ENCODE measurements around the gene MAP4K1. TPM values are rescaled to one million over a fixed set of nuclear protein-coding genes. Genes with fewer than 3 reads are reported as not detected.

The MAP4K1 gene
- total RNA-seq, 2 experiments from 2014 or later: 337 to 497 TPM

- no peak overlapping the region for H3K4me3 Mint-ChIP-seq
- DNase-seq: no peak
- ATAC-seq: no peak
- H3K4me1 Mint-ChIP-seq: peaks cover 45% of the 10 kb centered on the region
- H3K27me3 Mint-ChIP-seq: no peaks in the 10 kb centered on the region
- no peaks in the 10 kb centered on the region for H3K9me3 Mint-ChIP-seq (ENCODE audit: low read depth)
- CTCF ChIA-PET: interaction anchor here (1.2 to 1.3 kb wide), 2 partner anchors 27 to 92 kb away, joined by 3 read pairs; no protein-coding TSS in a partner anchor
- peaks cover 11% of the 10 kb centered on the region for H3K36me3 Mint-ChIP-seq
- no peak overlapping the region for H3K27ac Mint-ChIP-seq
Observed at GRCh38 chr19:38542040-38542439, 75.7 kb downstream of the MAP4K1 start.

GRCh38 chr19:38539751-38540150 is 78.0 kb downstream of the MAP4K1 start:
- H3K4me1 Mint-ChIP-seq: peaks cover 40% of the 10 kb centered on the region
- no peak overlapping the region for H3K4me3 Mint-ChIP-seq
- peak overlapping the region; percentile 94 for H3K27ac Mint-ChIP-seq
- peaks cover 25% of the 10 kb centered on the region for H3K36me3 Mint-ChIP-seq
- peaks cover 4% of the 10 kb centered on the region for H3K27me3 Mint-ChIP-seq
- H3K9me3 Mint-ChIP-seq (ENCODE audit: low read depth): peaks cover 12% of the 10 kb centered on the region
- CTCF ChIA-PET: interaction anchor here (0.7 to 2.0 kb wide), 5 partner anchors 13 to 230 kb away, joined by 3 to 13 read pairs (median 3); partner anchors contain the start of gene FAM98C
- ATAC-seq (no peak), DNase-seq (no peak)

- peak; percentile 91 for ATAC-seq
- Mint-ChIP-seq H3K36me3 (peaks cover 31% of the 10 kb centered on the region), H3K4me1 (peaks cover 32% of the 10 kb centered on the region), H3K9me3 (ENCODE audit: low read depth) (peaks cover 13% of the 10 kb centered on the region), H3K4me3 (peak overlapping the region; percentile 15), H3K27me3 (peaks cover 9% of the 10 kb centered on the region), H3K27ac (peak overlapping the region; percentile 94)
- CTCF ChIA-PET: interaction anchor here (0.7 to 2.0 kb wide), 13 partner anchors 13 to 392 kb away, joined by 3 to 13 read pairs (median 3); partner anchors contain the start of genes EIF3K, FAM98C, MRPS12 and SARS2
- DNase-seq: peak; percentile 62
Observed at GRCh38 chr19:38538793-38539528, 78.8 kb downstream of the MAP4K1 start.

- DNase-seq: no peak
- H3K36me3 Mint-ChIP-seq: peaks cover 32% of the 10 kb centered on the region
- peaks cover 29% of the 10 kb centered on the region for H3K4me1 Mint-ChIP-seq
- H3K27ac Mint-ChIP-seq: peak overlapping the region; percentile 94
- no peak for ATAC-seq
- H3K27me3 Mint-ChIP-seq: peaks cover 11% of the 10 kb centered on the region
- CTCF ChIA-PET: interaction anchor here (0.6 to 2.0 kb wide), 10 partner anchors 14 to 350 kb away, joined by 3 to 13 read pairs (median 6); partner anchors contain the start of genes EIF3K and FAM98C
- H3K9me3 Mint-ChIP-seq (ENCODE audit: low read depth): peaks cover 13% of the 10 kb centered on the region
- H3K4me3 Mint-ChIP-seq: peak overlapping the region; percentile 15
Observed at GRCh38 chr19:38538386-38538785, 79.4 kb downstream of the MAP4K1 start.

Other genes with a start within 250 kb of the MAP4K1 start
- 100 to 1,000 TPM; 164 to 204 TPM for gene PSMD8, start 243.4 kb downstream of the MAP4K1 start, total RNA-seq
- not detected for gene GGN, start 229.9 kb downstream of the MAP4K1 start, total RNA-seq
- under 1 TPM; 0.84 to 0.93 TPM for gene SPRED3, start 229.3 kb downstream of the MAP4K1 start, total RNA-seq
- gene FAM98C, start 214.9 kb downstream of the MAP4K1 start, total RNA-seq: 10 to 100 TPM; 22.4 to 24.1 TPM
- 1 to 10 TPM; 1.4 to 1.6 TPM for gene RASGRP4, start 191.7 kb downstream of the MAP4K1 start, total RNA-seq
- 1 to 10 TPM; 1.5 to 1.6 TPM for gene RYR1, start 184.3 kb downstream of the MAP4K1 start, total RNA-seq
- gene EIF3K, start 1.2 kb upstream of the MAP4K1 start, total RNA-seq: 100 to 1,000 TPM; 281 to 308 TPM
- 100 to 1,000 TPM; 413 to 433 TPM for gene ACTN4, start 29.7 kb upstream of the MAP4K1 start, total RNA-seq
- 10 to 100 TPM in 1 of 2 experiments, 1 to 10 TPM in 1; 8.4 to 17.5 TPM for gene CAPN12, start 126.5 kb upstream of the MAP4K1 start, total RNA-seq
- gene LGALS7, start 155.6 kb upstream of the MAP4K1 start, total RNA-seq: not detected
- gene LGALS7B, start 171.2 kb upstream of the MAP4K1 start, total RNA-seq: not detected
- gene LGALS4, start 195.0 kb upstream of the MAP4K1 start, total RNA-seq: 1 to 10 TPM; 1.4 to 2.4 TPM
- gene ECH1, start 213.8 kb upstream of the MAP4K1 start, total RNA-seq: 100 to 1,000 TPM; 207 to 214 TPM
- 100 to 1,000 TPM; 479 to 611 TPM for gene HNRNPL, start 232.0 kb upstream of the MAP4K1 start, total RNA-seq

Data from activated CD8-positive, alpha-beta memory T cell treated with anti-CD3 and anti-CD28 coated beads, Interleukin-2, amount 10 ng/mL, durations not matched to agents 7 days and 5 days (primary cell).